Adipocyte (in vitro differentiated cells): ENCODE measurements around the gene OR6B2.

Source experiments
- DNase-seq: peaks from one replicate; pipeline ENCODE4 v3.0.0-alpha.2; 2015; ENCODE audit warnings: low read depth
- H3K27me3 ChIP-seq: replicated peaks from 2 replicates; pipeline ENCODE4 v1.7.0; 2013; ENCODE audit warnings: mild to moderate bottlenecking, low read length, moderate library complexity; ENCODE audit not compliant: control insufficient read depth, insufficient read depth
- H3K36me3 ChIP-seq: 2 replicates; pipeline ENCODE4 v1.7.0; 2013; ENCODE audit warnings: low read length, mild to moderate bottlenecking, moderate library complexity; ENCODE audit not compliant: control insufficient read depth, insufficient read depth, severe bottlenecking
- H3K4me1 ChIP-seq: 2 replicates; pipeline ENCODE4 v1.7.0; 2013; ENCODE audit warnings: mild to moderate bottlenecking, low read length, moderate library complexity; ENCODE audit not compliant: control insufficient read depth, insufficient read depth
- H3K4me3 ChIP-seq: 2 replicates; pipeline ENCODE4 v1.7.0; 2013; ENCODE audit warnings: mild to moderate bottlenecking, low read length, moderate library complexity
- H3K9ac ChIP-seq: 2 replicates; pipeline ENCODE4 v1.7.0; 2013; ENCODE audit warnings: mild to moderate bottlenecking, low read length, moderate library complexity
- H3K9me3 ChIP-seq: 2 replicates; pipeline ENCODE4 v1.7.0; 2013; ENCODE audit warnings: mild to moderate bottlenecking, low read length, moderate library complexity; ENCODE audit not compliant: control insufficient read depth

OR6B2 gene

DNA sequence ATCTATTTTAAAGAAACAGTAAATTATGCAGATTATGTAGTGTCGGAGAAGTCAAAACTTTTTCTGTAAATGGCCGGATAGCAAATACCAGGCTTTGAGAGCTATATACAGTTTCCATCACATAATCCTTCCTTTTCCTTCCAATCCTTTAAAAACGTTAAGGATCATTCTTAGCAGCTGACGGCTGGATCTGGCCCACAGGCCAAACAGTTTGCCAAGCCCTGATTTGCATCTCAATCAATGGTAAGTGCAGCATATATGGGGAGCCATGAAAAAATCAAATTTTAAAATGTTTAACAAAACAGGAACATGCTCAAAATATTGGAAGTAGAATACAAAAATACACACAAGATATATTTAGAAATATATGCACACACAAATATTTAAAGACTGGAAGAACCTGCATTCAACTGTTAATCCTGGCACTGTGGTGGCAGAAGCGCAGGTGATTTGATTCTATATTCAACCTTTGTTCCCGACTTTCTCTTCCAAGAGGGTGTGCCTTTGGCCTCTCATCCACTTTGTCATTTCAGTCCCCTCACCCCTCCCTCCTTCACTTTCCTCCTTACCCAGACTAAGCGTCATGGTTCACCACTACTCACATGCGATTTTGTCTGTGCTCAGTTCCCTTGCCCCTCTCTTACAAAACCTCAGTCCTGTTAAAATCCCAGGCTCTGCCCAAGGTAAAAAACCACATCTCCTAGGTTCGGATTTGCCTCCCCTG lies 32.4 kb downstream of the OR6B2 start:
- peaks cover 41% of the 10 kb centered on the region for H3K36me3 ChIP-seq
- H3K9ac ChIP-seq: no peak overlapping the region
- H3K4me1 ChIP-seq: peaks cover 7% of the 10 kb centered on the region
- H3K4me3 ChIP-seq: no peak overlapping the region
- DNase-seq: no peak
- H3K9me3 ChIP-seq: no peaks in the 10 kb centered on the region
- H3K27me3 ChIP-seq: no peaks in the 10 kb centered on the region

DNA sequence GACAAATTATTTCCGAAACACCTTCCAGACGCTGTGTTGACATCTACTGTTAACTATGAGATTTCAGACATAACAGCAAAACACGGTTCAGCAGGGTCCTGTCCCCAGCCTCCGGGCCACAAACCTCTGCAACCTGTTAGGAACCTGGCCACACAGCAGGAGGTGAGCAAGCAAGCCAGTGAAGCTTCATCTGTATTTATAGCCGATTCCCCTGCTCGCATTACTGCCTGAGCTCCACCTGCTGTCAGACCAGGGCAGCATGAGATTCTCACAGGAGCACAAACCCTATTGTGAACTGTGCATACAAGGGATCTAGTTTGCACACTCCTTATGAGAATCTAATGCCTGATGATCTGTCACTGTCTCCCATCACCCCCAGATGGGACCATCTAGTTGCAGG lies 36.1 kb downstream of the OR6B2 start:
- Histone ChIP-seq H3K27me3 (no peaks in the 10 kb centered on the region), H3K4me1 (peaks cover 18% of the 10 kb centered on the region), H3K9me3 (no peaks in the 10 kb centered on the region), H3K9ac (no peak overlapping the region), H3K36me3 (peaks cover 25% of the 10 kb centered on the region), H3K4me3 (no peak overlapping the region)
- DNase-seq: no peak

DNA sequence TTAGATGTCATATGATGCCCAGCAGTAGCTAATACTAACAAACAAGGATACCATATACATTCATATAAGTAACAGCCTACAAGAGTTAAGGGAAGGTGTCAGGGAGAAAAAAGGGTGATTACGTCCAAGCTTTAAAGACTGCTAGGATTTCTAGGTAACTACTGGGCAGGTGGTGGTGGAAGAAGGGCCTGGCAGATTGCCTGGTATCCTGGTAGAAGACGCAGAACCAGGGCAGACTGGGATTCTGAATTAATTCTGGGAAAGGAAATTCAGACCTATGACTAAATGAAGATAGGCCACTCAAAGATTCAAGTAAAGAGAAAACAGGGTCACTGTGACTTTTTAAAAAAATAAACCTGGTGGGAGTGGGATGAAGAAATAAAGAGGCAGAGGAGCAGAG lies 36.9 kb downstream of the OR6B2 start:
- Histone ChIP-seq H3K36me3 (peaks cover 28% of the 10 kb centered on the region), H3K4me1 (peaks cover 18% of the 10 kb centered on the region), H3K4me3 (no peak overlapping the region), H3K27me3 (no peaks in the 10 kb centered on the region), H3K9me3 (no peaks in the 10 kb centered on the region), H3K9ac (no peak overlapping the region)
- no peak for DNase-seq

DNA sequence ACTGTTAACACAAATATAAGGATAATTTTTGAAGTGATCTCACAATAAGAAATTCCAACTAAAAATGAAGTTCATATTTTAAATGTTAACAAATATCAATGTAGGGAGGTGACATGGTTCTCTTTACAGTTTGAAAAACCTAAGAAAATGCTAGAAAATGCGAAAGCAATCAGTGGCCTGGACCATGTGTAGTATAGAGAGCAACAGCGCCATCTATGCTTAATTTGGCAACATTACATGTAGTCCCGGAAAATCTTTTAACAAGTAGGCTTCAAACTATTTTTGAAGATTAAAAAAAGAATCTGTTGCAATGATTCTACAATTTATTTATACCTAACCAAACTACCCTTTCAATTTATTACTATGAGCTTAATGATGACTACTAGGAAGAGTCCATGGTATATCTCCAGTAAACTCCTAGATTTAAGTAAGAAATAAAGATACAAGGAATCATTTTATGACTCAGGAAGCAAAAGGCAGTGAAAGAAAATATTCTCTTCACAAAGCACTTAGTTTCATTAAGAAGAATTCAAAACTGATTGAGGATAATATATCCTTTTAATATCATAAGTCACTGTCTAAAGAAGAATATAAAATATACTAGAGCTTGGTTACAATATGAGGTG lies 38.4 kb downstream of the OR6B2 start:
- H3K36me3 ChIP-seq: peaks cover 43% of the 10 kb centered on the region
- H3K9me3 ChIP-seq: no peaks in the 10 kb centered on the region
- H3K27me3 ChIP-seq: no peaks in the 10 kb centered on the region
- H3K4me3 ChIP-seq: no peak overlapping the region
- H3K9ac ChIP-seq: peak overlapping the region; percentile 32
- peaks cover 18% of the 10 kb centered on the region for H3K4me1 ChIP-seq
- DNase-seq: peak; percentile 88

DNA sequence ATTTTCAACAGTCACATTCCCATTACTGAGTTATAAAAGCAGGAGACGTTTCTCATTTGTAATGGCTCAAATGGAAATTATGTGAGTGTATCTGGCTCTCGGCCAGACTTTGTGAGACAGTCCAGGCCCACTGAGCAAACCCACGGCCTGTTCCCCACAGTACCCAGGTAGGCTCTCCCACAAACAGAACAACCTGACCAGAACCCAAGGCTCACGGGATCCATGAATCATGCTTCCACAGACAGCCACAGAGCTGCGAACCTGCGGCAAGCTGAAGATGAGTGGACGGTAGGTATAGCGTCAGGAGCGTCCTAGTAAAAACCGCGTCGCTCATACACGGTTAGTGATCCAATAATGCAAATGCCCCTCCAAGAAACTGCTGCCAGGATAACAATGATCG lies 39.3 kb downstream of the OR6B2 start:
- no peak overlapping the region for H3K4me3 ChIP-seq
- H3K4me1 ChIP-seq: peaks cover 18% of the 10 kb centered on the region
- H3K36me3 ChIP-seq: peaks cover 51% of the 10 kb centered on the region
- no peaks in the 10 kb centered on the region for H3K27me3 ChIP-seq
- peak overlapping the region; percentile 32 for H3K9ac ChIP-seq
- DNase-seq: no peak
- H3K9me3 ChIP-seq: no peaks in the 10 kb centered on the region

DNA sequence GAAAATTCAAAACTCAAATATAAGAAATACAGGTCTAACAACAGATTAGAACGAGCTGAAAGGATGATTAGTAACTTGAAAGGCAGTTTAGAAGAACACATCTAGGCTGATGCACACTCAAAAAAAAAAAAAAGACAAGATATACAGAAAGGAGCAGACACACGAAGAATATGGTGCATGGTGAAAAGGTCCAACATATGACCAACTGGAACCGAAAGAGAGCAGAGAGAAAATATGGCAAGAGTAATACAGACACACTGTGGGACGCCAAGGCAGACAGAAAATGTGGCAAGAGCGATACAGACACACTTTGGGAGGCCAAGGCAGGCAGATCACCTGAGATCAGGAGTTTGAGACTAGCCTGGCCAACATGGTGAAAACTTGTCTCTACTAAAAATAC lies 44.9 kb downstream of the OR6B2 start:
- no peak for DNase-seq
- H3K4me3 ChIP-seq: no peak overlapping the region
- H3K4me1 ChIP-seq: no peaks in the 10 kb centered on the region
- H3K27me3 ChIP-seq: no peaks in the 10 kb centered on the region
- no peak overlapping the region for H3K9ac ChIP-seq
- H3K9me3 ChIP-seq: peaks cover 8% of the 10 kb centered on the region
- peaks cover 72% of the 10 kb centered on the region for H3K36me3 ChIP-seq

DNA sequence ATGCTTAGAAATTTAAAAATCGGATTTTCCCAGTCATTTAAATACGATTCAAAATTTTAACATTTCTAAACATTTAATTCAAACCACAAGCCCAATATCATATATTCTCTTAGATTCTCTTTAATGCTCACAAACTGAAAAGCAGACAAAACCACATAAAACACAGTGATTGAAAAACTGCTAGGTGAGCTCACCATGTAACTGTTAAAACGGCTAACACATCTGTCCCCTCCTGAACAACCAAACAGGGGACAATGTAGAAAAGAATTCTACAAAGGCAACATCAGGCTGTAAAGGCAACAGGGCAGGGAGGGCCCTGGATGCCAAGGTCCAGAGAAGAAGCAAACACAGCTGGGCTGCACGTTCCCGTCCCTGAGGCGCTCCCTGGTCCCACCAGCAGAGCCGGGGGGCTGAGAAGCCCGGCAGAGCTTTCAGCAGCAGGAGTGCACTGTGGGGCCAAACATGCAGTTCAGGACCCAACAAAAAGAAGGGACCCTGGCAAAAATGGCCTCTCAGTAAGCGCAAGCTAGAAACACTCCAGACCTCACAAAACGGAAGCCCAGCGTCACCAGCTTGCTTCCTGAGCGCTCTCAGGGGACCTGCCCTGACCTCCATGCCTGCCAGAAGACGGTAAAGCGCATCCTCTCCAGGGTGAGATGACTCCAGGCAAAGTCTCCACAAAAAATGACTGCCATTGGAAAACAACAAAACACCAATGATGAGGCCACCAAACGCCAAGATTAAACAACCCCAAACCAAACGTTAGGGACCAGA lies 45.6 kb downstream of the OR6B2 start:
- Histone ChIP-seq H3K9ac (no peak overlapping the region), H3K4me3 (no peak overlapping the region), H3K9me3 (peaks cover 8% of the 10 kb centered on the region), H3K27me3 (no peaks in the 10 kb centered on the region), H3K4me1 (no peaks in the 10 kb centered on the region), H3K36me3 (peaks cover 64% of the 10 kb centered on the region)
- DNase-seq: no peak

DNA sequence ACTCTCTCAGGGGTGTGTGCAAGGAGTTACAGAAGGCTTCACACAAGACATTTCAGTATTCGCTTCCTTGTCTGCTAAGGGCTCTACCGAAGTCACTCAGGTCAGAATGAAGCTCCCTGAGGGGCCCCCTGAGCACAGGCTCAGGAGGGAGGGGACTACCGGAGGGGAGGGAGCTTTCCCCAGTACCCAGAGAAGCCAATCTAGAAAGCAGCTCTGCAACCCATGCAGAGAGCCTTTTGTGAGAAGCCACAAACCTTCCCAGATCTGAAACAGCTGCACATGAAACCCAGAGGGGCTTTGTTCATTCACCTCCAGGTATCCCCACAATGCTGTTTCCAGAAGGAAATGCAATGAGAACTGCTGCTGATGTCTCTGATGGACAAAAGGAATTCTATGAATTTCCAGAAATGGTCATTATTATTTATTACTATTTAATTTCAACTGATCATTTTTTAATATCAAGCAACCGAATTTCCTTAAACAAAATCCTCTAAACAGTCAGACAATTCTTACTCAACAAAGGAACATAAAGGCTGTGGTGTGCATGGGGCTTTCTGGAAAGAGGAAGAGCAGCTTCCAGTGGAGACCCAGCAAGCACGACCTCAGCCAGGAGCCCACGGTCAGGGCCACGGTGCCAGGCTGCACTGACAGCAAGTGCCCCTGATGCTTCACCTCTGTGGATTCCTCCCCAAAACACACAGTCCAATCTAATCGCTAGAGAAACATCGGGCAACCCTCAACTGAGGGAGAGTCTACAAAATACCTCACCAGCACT lies 47.0 kb downstream of the OR6B2 start:
- Histone ChIP-seq H3K27me3 (no peaks in the 10 kb centered on the region), H3K4me3 (no peak overlapping the region), H3K9ac (no peak overlapping the region), H3K4me1 (peaks cover 13% of the 10 kb centered on the region), H3K36me3 (peaks cover 50% of the 10 kb centered on the region), H3K9me3 (peaks cover 8% of the 10 kb centered on the region)
- DNase-seq: no peak
